ENCODE measurements around the gene EIF2A.

- no peak for TF ChIP-seq CTCF (IDR thresholded peaks at IDR 0.05; ENCODE audit: borderline replicate concordance, extremely low read depth, low read length, poor library complexity, severe bottlenecking)
- TF ChIP-seq EZH2 (IDR thresholded peaks at IDR 0.05; ENCODE audit: borderline replicate concordance, low read depth, low read length, severe bottlenecking): no peak
These were observed 31.3 kb downstream of the EIF2A start for GRCh38 chr3:150577855-150578254.

All from DND-41 (cell line).